ENCODE data around the gene MAT2B.

DNA sequence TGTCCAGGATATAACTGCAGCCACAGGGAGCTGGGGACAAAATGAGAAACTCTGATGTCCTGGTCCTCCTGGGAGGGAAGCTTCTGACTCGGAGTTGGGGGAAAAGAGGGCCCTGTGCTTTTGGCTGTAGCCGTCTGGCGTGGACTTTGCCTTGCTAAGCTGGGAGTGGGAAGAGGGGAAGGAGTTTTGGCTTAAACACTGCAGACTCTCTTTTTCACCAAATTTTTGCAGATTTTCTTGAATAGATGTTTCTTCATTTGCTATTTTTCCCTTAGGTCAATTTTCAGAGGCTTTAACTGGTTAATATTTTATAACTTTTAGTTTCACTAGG, 15.7 kb upstream of the MAT2B start:
- TF ChIP-seq POLR2AphosphoS5 (IDR thresholded peaks at IDR 0.05; ENCODE audit: low read depth, low read length) (no peak), FOXP2 (optimal IDR thresholded peaks at IDR 0.05; ENCODE audit: borderline replicate concordance, extremely low read depth, extremely low read length, insufficient read depth) (no peak), TAF1 (IDR thresholded peaks at IDR 0.05; ENCODE audit: borderline replicate concordance, insufficient read depth, low read length) (no peak)
- TF ChIP-seq, protein P1, sequence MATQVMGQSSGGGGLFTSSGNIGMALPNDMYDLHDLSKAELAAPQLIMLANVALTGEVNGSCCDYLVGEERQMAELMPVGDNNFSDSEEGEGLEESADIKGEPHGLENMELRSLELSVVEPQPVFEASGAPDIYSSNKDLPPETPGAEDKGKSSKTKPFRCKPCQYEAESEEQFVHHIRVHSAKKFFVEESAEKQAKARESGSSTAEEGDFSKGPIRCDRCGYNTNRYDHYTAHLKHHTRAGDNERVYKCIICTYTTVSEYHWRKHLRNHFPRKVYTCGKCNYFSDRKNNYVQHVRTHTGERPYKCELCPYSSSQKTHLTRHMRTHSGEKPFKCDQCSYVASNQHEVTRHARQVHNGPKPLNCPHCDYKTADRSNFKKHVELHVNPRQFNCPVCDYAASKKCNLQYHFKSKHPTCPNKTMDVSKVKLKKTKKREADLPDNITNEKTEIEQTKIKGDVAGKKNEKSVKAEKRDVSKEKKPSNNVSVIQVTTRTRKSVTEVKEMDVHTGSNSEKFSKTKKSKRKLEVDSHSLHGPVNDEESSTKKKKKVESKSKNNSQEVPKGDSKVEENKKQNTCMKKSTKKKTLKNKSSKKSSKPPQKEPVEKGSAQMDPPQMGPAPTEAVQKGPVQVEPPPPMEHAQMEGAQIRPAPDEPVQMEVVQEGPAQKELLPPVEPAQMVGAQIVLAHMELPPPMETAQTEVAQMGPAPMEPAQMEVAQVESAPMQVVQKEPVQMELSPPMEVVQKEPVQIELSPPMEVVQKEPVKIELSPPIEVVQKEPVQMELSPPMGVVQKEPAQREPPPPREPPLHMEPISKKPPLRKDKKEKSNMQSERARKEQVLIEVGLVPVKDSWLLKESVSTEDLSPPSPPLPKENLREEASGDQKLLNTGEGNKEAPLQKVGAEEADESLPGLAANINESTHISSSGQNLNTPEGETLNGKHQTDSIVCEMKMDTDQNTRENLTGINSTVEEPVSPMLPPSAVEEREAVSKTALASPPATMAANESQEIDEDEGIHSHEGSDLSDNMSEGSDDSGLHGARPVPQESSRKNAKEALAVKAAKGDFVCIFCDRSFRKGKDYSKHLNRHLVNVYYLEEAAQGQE (IDR thresholded peaks at IDR 0.05; ENCODE audit: insufficient read depth in 1 of 2, low read depth in 2 of 2, low read length in 2 of 2) = no peak

All from PFSK-1 (cell line).